Cerebellar nuclear complex (tissue), 1 donor: ENCODE measurements around the gene NKTR.

ENCODE experiments used
- DNase-seq, 2 experiments: peaks; one replicate each; lab custom pipeline; 2025; lab: John Stamatoyannopoulos, UW

Gene NKTR

DNA sequence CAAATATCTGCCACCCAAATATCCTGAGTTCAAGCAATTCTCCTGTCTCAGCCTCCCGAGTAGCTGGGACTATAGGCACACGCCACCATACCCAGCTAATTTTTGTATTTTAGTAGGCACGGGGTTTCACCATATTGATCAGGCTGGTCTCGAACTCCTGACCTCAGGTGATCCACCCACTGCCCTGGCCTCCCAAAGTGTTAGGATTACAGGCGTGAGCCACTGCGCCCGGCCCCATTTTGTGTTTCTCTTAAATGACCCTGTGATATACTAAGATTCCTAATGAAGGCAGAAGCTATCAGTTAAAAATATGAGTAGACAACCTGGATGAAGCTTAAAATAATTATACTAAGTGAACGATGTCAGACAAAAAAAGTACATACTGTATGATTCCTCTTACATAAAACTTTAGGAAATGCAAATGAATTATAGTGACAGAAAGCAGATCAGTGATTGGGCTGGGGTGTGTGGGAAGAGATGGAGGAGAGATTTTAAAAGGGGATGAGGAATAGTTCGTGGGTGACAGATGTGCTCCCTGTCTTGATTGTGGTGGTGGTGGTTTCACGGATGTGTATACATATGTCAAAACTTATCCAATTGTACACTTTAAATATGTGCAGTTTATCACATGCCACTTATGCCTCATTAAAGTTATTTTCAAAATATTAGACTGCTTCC lies 81.0 kb downstream of the NKTR start:
- no peak for DNase-seq

DNA sequence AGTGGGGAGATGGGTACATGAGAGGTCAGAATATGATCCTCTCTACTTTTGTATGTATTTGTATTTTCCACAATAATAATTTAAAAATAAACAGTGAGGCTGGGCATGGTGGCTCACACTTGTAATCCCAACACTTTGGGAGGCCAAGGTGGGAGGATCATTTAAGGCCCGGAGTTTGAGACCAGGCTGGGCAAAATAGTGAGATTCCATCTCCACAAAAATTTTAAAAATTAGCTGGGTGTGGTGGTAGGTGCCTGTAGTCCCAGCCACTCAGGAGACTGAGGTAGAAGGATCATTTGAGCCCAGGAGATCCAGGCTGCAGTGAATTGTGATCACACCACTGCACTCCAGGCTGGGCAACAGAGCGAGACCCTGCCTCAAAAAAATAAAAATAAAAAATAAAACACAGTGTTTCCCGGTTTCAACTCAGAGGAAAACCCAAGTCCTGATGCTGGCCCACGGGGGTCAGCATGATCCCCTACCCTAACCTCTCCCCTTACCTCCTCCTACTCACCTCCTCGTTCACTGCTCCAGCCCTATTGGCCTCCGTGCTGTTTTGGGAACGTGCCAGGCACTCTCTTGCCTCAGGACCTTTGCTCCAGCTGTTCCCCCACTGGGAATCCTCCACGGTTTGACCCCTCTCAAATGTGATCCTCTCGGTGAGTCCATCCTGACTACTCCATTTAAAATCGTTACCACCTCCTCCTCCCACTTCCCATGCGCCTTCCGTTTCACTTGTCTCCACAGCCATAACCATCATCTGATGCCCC lies 82.0 kb downstream of the NKTR start:
- DNase-seq = no peak

DNA sequence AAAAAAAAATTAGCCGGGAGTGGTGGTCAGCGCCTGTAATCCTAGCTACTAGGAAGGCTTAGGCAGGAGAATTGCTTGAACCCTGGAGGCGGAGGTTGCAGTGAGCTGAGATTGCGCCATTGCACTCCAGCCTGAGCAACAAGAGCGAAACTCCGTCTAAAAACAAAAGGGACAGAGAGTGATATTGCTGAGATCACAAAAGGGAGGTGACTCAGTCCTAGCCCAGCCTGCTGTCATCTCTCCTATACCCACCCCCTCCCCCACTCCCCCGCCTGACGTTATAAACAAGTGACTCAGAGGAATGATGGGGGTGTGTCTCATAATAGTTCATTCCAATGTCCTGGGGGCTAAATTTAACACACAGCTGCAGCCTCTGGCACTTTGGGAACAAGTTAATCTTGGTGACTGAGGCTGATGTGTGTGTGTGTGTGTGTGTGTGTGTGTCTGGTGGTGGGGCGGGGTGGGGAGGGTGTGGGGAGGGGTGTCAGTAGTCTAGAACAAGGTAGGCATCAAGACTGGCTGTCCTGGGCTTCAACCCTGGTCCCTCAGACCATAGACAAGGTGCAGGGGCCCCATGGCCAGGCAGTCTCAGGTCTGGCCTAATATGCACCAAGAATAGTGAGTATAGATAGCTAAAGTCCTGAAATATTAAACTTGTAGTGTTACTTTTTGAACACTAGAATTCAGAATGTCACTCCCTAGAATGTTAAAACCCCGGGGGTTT lies 83.6 kb downstream of the NKTR start:
- no peak for DNase-seq

DNA sequence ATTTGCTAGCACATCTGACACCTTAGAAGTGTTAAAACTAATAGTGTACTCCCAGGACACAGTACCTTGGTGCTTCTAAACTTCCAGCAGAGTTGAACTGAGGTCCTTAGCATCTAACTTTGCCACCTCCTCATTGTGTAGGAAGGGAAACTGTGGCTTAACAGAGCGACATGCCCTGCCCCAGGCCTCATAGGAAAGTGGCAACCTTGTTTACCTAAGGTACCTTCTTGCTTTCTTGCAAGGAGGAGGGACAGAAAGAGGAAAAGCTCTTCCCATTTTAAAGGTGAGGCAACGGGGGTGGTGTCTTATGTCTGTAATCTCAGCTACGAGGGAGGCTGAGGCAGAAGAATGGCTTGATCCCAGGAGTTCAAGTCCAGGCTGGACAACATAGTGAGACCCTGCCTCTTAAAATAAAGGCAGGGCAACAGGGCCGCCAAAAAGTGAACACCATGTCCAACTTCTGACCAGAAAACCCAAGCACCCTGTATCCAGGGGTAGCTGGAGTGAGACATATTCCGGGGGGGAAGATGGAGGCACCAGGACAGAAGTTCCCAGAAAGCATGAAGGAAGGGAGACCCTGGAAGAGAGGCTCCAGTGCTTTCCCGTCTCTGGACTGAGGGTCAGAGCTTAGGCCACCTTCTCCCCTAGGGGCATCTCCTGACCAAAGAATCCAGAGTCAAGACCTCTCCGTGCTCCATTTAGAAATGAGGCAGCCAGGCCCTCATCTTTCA lies 84.3 kb downstream of the NKTR start:
- DNase-seq = no peak

DNA sequence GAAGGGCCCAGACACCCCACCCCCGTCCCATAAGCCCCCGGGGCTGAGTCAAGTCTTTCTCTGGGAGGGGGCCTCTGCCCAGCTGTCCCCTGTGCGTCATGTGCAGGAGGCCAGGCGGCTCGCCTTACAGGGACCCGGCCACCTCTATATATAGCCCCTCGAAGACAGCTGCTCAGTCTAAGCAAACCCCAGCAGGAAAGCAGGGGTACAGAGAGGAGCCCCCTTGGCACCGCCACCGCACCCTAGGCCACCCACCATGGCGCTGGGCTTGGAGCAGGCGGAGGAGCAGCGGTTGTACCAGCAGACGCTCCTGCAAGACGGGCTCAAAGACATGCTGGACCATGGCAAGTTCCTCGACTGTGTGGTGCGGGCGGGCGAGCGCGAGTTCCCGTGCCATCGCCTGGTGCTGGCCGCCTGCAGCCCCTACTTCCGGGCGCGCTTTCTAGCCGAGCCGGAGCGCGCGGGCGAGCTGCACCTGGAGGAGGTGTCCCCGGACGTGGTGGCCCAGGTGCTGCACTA lies 84.9 kb downstream of the NKTR start, which contains the start of gene KLHL40:
Gene KLHL40 (plus strand): TSS at position 175 of the 519 bp plus-strand sequence. CDS start 82 bp downstream, at position 257.
- DNase-seq = no peak

DNA sequence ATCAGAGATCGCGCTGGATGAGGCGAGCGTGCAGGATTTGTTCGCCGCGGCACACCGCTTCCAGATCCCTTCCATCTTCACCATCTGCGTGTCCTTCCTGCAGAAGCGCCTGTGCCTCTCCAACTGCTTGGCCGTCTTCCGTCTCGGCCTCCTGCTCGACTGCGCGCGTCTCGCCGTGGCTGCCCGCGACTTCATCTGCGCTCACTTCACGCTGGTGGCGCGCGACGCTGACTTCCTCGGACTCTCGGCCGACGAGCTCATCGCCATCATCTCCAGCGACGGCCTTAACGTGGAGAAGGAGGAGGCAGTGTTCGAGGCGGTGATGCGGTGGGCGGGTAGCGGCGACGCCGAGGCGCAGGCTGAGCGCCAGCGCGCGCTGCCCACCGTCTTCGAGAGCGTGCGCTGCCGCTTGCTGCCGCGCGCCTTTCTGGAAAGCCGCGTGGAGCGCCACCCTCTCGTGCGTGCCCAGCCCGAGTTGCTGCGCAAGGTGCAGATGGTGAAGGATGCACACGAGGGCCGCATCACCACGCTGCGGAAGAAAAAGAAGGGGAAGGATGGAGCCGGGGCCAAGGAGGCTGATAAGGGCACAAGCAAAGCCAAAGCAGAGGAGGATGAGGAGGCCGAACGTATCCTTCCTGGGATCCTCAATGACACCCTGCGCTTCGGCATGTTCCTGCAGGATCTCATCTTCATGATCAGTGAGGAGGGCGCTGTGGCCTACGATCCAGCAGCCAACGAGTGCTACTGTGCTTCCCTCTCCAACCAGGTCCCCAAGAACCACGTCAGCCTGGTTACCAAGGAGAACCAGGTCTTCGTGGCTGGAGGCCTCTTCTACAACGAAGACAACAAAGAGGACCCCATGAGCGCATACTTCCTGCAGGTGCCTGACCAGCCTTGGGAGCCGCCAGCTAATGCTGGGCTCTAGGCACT lies 85.7 kb downstream of the NKTR start:
- DNase-seq = no peak

DNA sequence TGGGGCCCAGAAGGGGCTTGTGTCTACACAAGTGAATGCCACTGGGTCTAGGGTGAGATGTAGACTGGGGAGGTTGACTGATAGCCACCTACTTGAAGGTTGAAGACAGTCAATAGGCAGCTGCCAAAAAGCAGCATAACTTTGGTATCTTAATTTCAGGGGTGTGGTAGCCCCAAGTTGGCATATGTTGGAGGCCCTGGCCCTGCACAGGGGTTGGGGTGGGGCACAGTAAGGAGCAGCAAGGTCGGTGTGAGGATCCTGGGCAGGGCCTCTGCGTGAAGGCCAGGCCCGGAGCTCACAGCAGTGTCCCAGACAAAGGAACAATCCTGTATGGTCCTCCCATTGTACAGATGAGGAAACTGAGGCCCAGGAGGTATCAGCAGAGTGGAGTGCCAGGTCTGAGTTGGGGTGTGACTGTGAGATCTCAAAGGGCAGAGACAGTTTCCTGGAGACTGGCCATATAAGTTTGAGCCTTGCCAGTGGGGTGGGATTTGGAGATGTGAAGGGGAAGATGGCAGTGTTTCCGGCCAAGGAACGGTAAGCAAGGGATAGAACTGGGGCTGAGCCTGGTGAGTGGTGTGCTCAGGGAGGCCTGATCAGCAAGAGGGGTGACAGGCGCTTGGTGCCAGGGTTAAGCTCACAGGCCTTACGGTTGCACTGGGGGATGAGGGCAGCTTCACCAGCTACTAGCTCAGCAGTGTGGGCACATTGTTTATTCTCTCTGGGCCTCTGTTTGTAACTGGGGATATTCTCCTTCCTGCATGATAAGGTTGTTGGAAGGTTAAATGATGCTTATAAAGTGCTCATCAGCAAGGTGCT lies 86.6 kb downstream of the NKTR start:
- DNase-seq = no peak

DNA sequence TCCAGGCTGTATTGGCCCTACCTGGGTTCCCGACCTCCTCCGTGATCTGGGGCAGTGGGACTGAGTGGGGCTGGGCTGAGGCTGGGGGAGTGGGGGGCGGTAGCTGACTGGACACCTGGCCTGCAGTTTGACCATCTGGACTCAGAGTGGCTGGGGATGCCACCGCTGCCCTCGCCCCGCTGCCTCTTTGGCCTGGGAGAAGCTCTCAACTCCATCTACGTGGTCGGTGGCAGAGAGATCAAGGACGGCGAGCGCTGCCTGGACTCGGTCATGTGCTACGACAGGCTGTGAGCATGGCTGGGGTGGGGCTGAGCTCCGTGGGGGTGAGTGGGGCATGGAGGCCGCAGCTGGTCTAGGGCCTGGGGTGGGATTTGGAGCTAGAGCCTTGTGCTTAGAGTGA lies 87.5 kb downstream of the NKTR start:
- DNase-seq = no peak

DNA sequence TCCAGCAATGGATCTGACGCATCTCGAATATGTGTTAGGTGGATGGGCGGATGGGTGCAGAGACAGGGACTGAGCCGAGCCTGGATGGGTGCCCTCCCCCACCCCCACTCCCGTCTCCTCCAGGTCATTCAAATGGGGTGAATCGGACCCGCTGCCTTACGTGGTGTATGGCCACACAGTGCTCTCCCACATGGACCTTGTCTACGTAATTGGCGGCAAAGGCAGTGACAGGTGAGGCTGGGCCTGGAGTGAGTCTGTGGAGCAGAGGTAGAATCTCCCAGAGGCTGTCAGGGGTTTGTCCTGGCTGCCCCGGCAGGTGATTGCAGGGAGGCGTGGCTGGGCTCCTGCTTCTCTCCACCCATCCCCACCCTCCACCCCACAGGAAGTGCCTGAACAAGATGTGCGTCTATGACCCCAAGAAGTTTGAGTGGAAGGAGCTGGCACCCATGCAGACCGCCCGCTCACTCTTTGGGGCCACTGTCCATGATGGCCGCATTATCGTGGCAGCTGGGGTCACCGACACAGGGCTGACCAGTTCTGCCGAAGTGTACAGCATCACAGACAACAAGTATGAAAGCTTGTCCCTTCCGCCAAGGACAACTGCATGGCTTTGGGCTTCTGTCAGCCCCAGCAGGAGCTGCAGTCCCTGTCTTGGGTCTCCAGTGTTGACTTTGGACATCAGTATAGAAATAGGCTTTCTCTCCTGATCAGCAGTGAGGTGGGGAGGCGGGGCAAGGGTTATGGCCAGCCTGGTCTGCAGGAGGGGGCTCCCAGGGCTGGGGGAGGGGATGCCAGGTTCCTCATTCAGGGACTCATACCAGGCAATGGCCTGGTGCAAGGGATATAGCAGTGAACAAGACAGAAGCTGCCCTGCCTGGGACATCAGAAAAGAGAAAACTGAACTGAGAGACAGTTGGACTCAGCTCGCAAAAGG lies 88.3 kb downstream of the NKTR start:
- no peak for DNase-seq

DNA sequence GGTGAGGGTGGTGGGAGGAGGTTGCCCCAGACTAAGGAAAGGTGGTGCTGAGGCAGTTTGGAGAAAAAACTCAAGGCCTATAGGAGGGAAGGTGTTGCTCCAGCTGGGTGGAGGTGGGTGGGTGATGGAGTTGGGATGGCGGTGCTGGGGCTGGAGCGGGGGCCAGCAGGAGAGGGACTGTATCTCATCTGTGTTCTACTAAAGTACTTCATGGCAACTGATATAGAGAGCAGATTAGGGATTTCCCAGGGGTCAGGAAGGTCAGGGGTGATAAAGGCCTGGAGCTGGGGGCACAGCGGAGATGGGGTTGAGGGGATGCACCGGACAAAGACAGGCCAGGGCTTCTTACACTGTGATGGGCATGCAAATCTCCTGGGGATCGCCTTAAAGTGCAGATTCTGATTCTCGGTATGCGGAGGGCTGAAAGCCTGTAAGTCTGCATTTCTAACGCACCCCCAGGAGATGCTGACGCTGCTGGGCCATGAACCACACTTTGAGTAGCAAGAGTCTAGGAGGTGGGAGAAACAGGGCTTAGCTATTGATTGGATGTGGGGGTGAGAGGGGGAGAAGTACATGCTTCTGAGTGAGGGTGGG lies 89.0 kb downstream of the NKTR start:
- DNase-seq = no peak

DNA sequence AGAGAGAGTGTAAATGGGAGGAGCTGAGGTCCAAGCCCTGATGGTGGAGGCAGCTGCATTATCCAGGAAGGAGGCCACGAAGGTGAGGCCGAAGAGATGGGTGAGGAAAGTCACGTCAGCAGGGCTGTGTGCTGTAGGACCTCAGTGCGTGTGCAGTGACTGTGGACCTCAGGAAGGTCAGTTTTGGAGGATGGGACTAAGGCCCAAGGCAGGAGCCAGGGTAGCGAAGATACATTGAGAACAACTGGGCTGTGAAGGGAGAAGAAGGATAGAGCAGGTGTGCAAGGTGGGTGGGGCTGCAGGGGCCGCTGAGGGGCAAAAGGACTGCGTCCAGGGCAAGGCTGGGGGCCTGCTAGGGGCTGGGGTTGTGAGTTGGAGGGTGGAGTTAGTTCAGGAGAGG lies 89.7 kb downstream of the NKTR start:
- DNase-seq = no peak

DNA sequence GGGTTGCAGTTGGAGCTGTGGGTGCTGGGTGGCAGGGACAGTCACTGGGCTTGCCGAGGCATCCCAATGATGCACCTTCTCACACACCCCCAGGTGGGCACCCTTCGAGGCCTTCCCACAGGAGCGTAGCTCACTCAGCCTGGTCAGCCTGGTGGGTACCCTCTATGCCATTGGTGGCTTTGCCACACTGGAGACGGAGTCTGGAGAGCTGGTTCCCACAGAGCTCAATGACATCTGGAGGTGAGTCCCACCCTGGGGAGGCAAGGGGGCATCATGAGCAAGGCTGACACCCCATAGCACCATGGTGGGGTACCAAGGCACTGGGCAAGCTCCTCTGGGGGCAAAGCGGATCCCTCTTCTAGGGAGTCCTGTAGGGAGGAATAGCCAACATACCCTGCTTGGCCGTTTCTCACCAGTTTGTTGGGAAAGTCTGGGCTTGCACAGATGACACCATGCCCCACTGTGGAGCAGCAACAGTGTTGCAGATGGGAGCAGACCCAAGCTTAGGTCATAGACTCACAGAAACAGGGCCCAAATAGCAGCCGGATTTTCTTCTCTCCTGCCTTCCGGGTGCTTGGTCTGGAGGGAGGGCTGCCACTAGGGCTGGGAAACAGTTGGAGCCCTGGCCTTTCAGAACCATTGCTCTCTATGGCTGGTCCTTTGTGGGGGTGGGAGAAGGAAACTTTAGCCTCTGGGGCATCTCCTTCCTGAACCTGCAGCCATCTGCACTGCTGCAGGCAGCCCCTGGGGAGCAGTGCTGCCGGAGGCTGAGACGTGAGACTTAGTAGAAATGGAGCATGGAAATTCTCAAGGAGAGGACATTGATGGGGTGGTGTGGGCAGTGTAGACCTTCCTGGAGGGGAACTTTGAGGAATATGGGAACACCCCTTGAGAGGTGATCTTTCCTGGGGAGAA lies 90.5 kb downstream of the NKTR start:
- no peak for DNase-seq

DNA sequence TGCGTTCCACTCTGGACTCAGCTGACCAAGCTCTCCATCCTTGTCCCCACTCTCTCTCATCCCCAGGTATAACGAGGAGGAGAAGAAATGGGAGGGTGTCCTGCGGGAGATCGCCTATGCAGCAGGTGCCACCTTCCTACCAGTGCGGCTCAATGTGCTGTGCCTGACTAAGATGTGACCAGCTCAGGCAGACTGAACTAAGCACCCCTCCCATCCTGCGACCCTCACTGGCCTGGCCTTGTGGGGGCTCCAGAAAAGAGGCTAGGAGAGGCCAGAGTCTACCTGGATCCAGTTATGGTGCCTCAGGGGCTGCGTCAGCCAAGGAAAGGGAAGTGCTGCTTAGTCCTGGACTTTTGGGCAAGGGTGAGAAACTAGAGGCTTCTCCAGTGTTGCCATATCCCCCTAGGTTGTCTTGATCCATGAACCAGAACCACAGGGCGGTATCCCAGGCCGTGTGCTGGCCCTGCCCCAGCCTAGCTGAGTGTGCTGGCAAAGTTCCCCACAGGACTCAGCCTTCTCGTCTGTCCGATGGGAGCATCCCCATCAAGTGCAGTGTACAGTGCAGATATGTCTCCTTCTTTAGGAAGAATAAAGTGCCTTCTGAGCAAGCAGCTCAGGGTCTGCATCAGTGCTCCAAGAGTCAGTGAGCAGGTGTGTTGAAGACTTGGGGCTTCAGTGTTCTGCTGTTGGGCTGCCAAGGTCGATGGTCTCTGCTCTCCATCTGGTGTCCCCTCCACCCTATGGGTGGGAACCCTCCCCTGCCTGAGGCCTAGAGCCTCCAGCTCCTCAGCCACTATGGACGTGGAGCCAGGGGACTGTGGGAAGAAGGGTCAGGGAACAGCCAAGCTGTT lies 91.6 kb downstream of the NKTR start:
- no peak for DNase-seq

DNA sequence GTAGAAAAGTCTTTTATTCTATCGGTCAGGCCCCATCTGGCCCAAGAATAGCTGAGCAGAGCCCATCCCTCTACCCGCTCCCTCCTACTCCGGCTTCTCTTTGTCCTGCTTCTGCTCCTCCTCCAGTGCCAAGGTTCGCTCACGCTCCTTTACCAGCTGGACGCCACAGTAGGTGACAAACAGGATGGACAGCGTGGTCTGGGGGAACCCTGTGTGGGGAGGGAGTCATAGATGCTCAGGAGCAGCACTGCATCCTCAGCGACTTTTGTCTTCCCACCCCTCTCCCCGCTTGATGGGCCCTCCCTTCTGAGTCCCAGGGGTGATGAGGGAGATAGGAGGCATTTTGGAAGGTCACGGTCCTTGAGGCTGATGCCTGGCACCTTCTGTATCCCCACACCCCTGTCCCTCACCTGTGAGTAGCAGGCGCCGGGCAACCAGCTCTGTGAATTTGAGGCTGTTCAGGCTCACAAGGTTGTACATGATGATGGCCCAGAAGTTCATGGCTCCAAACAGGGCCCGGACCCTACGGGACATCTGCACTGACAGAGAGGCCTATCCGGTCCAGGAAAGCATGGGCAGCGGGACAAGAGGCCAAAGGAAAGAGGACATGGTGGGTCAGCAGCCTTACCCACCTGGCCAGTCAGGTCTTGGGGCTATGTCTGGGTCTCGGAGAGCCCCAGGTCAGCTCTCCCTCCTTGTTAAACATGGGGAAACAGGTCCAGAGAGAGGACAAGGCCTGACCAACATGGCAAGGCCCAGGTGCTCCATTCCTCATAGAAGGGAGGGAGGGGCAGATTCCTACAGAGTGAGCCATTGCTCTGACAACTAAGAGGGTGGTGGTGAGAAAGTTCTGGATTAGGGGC lies 92.4 kb downstream of the NKTR start:
- DNase-seq = no peak

DNA sequence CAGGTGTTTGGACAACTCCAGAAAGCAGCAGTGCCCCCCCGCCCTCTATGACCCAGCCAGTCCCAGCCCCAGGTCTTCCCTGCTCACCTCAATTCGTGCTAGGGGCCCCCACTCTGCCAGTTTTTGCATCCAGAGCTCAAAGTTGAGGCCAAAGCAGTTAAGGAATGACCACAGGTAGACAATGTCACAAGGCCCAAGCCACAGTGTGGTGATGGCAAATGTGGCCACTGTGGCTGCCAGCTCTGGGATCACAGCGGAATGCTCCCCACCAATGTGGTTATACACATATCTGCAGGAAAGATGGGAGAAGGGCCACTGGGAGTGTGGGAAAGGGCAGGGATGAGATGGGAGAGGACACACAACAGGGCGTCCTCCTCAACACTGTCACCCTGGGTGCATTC lies 93.0 kb downstream of the NKTR start:
- no peak for DNase-seq
